ENCODE results near the gene IGLL5. TPM values are rescaled to one million over a fixed set of nuclear protein-coding genes. Genes with fewer than 3 reads are reported as not detected.

Gene IGLL5
- polyA plus RNA-seq = 0.16 TPM
- long read RNA-seq, donor 1 = 0 reads
- long read RNA-seq, donor 2 = 0 reads
- long read RNA-seq, donor 3 = 0 reads
- long read RNA-seq, donor 4 = 0 reads
- long read RNA-seq, donor 5 = 0 reads
- long read RNA-seq, donor 6, partial matches to known transcripts = 0 of 1 reads
- long read RNA-seq, donor 6, other reads (novel, unspliced or antisense) = 0 of 1 reads
- long read RNA-seq, donor 7 = 0 reads
- long read RNA-seq, donor 8 = 0 reads
- long read RNA-seq, donor 9 = 0 reads
- long read RNA-seq, donor 10 = 0 reads
- long read RNA-seq, donor 11 = 0 reads

DNA sequence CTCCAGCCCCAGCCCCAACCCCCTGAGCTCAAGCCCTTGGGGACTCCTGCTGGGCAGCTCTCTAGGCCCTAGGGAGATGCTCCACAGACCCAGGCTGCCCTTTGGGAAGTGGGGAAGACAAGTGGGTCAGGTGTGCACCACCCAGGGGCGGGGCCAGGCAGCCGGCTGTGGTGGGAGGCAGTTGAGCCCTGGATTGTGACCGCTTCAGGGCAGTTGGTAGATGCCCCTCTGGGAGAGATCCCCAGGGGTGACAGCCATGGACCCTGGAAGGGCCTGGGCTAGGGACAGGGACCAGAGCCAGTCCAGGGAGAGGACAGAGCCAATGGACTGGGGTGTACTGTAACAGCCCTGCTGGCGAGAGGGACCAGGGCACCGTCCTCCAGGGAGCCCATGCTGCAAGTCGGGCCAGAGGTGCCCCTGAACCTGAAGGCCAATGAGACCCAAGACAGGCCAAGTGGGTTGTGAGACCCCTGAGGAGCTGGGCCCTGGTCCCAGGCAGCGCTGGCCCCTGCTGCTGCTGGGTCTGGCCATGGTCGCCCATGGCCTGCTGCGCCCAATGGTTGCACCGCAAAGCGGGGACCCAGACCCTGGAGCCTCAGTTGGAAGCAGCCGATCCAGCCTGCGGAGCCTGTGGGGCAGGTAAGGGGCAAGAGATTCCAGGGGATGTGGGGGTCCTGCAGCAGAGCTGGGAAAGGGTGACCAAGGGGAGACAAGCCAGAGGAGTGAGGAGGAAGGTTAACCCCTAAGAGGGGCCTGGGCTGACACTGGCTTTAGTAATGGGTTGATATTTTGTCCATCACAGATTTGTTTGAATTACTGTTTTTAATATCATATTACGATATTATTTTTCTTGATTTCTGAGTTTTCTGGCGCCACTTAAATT, at the start of gene IGLL5:
TSS of gene IGLL5 (plus strand) at position 196 of the 883 bp plus-strand sequence. CDS start at position 434, 238 bp downstream.
- no CpG with 5 or more reads among the region's 15 CpGs for WGBS (ENCODE audit: insufficient coverage, low lambda C conversion rate)
- Histone ChIP-seq H3K4me3 (ENCODE audit: low read length) (no peak within 1 kb of the TSS), H3K36me3 (ENCODE audit: control insufficient read depth, insufficient read depth, low read length) (no peaks in the 10 kb centered on the region), H3K9me3 (ENCODE audit: control insufficient read depth, low read depth, low read length) (no peaks in the 10 kb centered on the region), H3K27me3 (ENCODE audit: control insufficient read depth, insufficient read depth, low read length) (no peaks in the 10 kb centered on the region), H3K27ac (ENCODE audit: low read length) (no peak within 1 kb of the TSS), H3K4me1 (ENCODE audit: control insufficient read depth, insufficient read depth, low read length) (no peaks in the 10 kb centered on the region)
- DNase-seq = no peak

GRCh38 chr22:22838148-22838786, 49.3 kb upstream of the IGLL5 start:
- WGBS (ENCODE audit: insufficient coverage, low lambda C conversion rate) = no CpG with 5 or more reads among the region's 5 CpGs
- no peaks in the 10 kb centered on the region for H3K4me1 ChIP-seq (ENCODE audit: control insufficient read depth, insufficient read depth, low read length)
- no peaks in the 10 kb centered on the region for H3K9me3 ChIP-seq (ENCODE audit: control insufficient read depth, low read depth, low read length)
- no peaks in the 10 kb centered on the region for H3K36me3 ChIP-seq (ENCODE audit: control insufficient read depth, insufficient read depth, low read length)
- H3K27ac ChIP-seq (ENCODE audit: low read length) = no peak overlapping the region
- H3K4me3 ChIP-seq (ENCODE audit: low read length) = no peak overlapping the region
- no peaks in the 10 kb centered on the region for H3K27me3 ChIP-seq (ENCODE audit: control insufficient read depth, insufficient read depth, low read length)
- no peak for DNase-seq

- DNase-seq = no peak
- 100% methylated on average over 1 of the region's 6 CpGs for WGBS (ENCODE audit: insufficient coverage, low lambda C conversion rate)
- Histone ChIP-seq H3K36me3 (ENCODE audit: control insufficient read depth, insufficient read depth, low read length) (no peaks in the 10 kb centered on the region), H3K27ac (ENCODE audit: low read length) (no peak overlapping the region), H3K27me3 (ENCODE audit: control insufficient read depth, insufficient read depth, low read length) (no peaks in the 10 kb centered on the region), H3K4me3 (ENCODE audit: low read length) (no peak overlapping the region), H3K4me1 (ENCODE audit: control insufficient read depth, insufficient read depth, low read length) (no peaks in the 10 kb centered on the region), H3K9me3 (ENCODE audit: control insufficient read depth, low read depth, low read length) (no peaks in the 10 kb centered on the region)
These were observed 47.9 kb upstream of the IGLL5 start for GRCh38 chr22:22839570-22840314.

- no peak overlapping the region for H3K27ac ChIP-seq (ENCODE audit: low read length)
- H3K4me1 ChIP-seq (ENCODE audit: control insufficient read depth, insufficient read depth, low read length) = no peaks in the 10 kb centered on the region
- H3K9me3 ChIP-seq (ENCODE audit: control insufficient read depth, low read depth, low read length) = no peaks in the 10 kb centered on the region
- H3K27me3 ChIP-seq (ENCODE audit: control insufficient read depth, insufficient read depth, low read length) = no peaks in the 10 kb centered on the region
- H3K36me3 ChIP-seq (ENCODE audit: control insufficient read depth, insufficient read depth, low read length) = no peaks in the 10 kb centered on the region
- no peak overlapping the region for H3K4me3 ChIP-seq (ENCODE audit: low read length)
- no peak for DNase-seq
- 80% methylated on average over 1 of the region's 2 CpGs for WGBS (ENCODE audit: insufficient coverage, low lambda C conversion rate)
These were observed 46.8 kb upstream of the IGLL5 start for GRCh38 chr22:22840780-22841179.

- Histone ChIP-seq H3K36me3 (ENCODE audit: control insufficient read depth, insufficient read depth, low read length) (no peaks in the 10 kb centered on the region), H3K4me3 (ENCODE audit: low read length) (no peak overlapping the region), H3K27ac (ENCODE audit: low read length) (no peak overlapping the region), H3K4me1 (ENCODE audit: control insufficient read depth, insufficient read depth, low read length) (no peaks in the 10 kb centered on the region), H3K9me3 (ENCODE audit: control insufficient read depth, low read depth, low read length) (no peaks in the 10 kb centered on the region), H3K27me3 (ENCODE audit: control insufficient read depth, insufficient read depth, low read length) (no peaks in the 10 kb centered on the region)
- no peak for DNase-seq
These were observed 46.0 kb upstream of the IGLL5 start for GRCh38 chr22:22841598-22841997.

- Histone ChIP-seq H3K9me3 (ENCODE audit: control insufficient read depth, low read depth, low read length) (no peaks in the 10 kb centered on the region), H3K27me3 (ENCODE audit: control insufficient read depth, insufficient read depth, low read length) (no peaks in the 10 kb centered on the region), H3K4me3 (ENCODE audit: low read length) (no peak overlapping the region), H3K4me1 (ENCODE audit: control insufficient read depth, insufficient read depth, low read length) (no peaks in the 10 kb centered on the region), H3K36me3 (ENCODE audit: control insufficient read depth, insufficient read depth, low read length) (no peaks in the 10 kb centered on the region), H3K27ac (ENCODE audit: low read length) (no peak overlapping the region)
- DNase-seq = no peak
These were observed 45.5 kb upstream of the IGLL5 start for GRCh38 chr22:22842085-22842484.

DNA sequence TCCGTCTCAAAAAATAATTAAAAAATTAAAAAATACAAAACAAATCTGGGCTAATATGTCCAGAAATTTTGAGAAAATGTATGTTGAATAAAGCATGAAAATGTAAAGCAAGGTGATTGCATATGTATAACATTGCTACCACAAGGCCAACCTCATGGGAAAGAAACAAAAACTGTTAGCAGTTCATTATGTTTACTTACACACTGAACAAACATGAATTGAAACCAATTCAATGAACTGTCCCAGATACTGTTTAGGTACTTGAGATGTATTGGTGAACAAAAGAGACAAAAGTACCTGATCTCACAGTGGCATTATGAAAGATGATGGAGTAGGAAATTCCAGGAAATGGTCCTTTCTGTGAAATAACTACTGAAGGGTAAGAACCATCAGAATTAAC, 43.8 kb upstream of the IGLL5 start:
- Histone ChIP-seq H3K4me3 (ENCODE audit: low read length) (no peak overlapping the region), H3K4me1 (ENCODE audit: control insufficient read depth, insufficient read depth, low read length) (no peaks in the 10 kb centered on the region), H3K27me3 (ENCODE audit: control insufficient read depth, insufficient read depth, low read length) (no peaks in the 10 kb centered on the region), H3K27ac (ENCODE audit: low read length) (no peak overlapping the region), H3K36me3 (ENCODE audit: control insufficient read depth, insufficient read depth, low read length) (no peaks in the 10 kb centered on the region), H3K9me3 (ENCODE audit: control insufficient read depth, low read depth, low read length) (no peaks in the 10 kb centered on the region)
- no peak for DNase-seq
- WGBS (ENCODE audit: insufficient coverage, low lambda C conversion rate) = no CpG with 5 or more reads among the region's 1 CpG

GRCh38 chr22:22847241-22847640, 40.4 kb upstream of the IGLL5 start:
- H3K27me3 ChIP-seq (ENCODE audit: control insufficient read depth, insufficient read depth, low read length) = no peaks in the 10 kb centered on the region
- WGBS (ENCODE audit: insufficient coverage, low lambda C conversion rate) = 17% methylated on average over 1 of the region's 2 CpGs
- no peak overlapping the region for H3K27ac ChIP-seq (ENCODE audit: low read length)
- no peak overlapping the region for H3K4me3 ChIP-seq (ENCODE audit: low read length)
- no peaks in the 10 kb centered on the region for H3K36me3 ChIP-seq (ENCODE audit: control insufficient read depth, insufficient read depth, low read length)
- H3K9me3 ChIP-seq (ENCODE audit: control insufficient read depth, low read depth, low read length) = no peaks in the 10 kb centered on the region
- DNase-seq = no peak
- no peaks in the 10 kb centered on the region for H3K4me1 ChIP-seq (ENCODE audit: control insufficient read depth, insufficient read depth, low read length)

DNA sequence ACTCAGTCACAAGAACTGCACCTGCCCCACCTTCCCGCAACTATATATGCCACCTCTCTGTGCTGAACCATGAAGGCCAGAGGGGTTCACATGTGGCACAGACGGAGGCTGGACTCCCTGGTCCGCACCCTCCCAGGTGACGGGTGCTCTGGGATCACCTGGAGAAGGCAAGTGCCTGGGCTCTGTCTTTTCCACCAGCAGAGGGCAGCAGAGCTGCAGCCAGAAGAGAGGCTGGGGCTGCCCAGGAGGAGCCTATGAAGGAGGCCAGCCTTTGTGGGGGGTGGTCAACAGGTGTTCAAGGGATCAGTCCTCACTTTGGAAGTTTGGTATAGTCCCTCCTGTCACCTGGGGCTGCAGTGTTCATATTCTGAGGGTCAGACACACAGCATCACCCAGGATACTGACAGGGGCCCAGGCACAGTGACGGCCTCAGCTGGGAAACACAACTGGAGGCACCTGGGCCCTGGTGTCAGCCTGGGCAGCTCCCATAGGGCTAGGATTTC, 39.2 kb upstream of the IGLL5 start:
- H3K27me3 ChIP-seq (ENCODE audit: control insufficient read depth, insufficient read depth, low read length) = no peaks in the 10 kb centered on the region
- no CpG with 5 or more reads among the region's 5 CpGs for WGBS (ENCODE audit: insufficient coverage, low lambda C conversion rate)
- H3K4me1 ChIP-seq (ENCODE audit: control insufficient read depth, insufficient read depth, low read length) = no peaks in the 10 kb centered on the region
- no peaks in the 10 kb centered on the region for H3K36me3 ChIP-seq (ENCODE audit: control insufficient read depth, insufficient read depth, low read length)
- no peak overlapping the region for H3K27ac ChIP-seq (ENCODE audit: low read length)
- no peaks in the 10 kb centered on the region for H3K9me3 ChIP-seq (ENCODE audit: control insufficient read depth, low read depth, low read length)
- peak; percentile 51 to 59 for DNase-seq
- no peak overlapping the region for H3K4me3 ChIP-seq (ENCODE audit: low read length)

Data from large intestine (tissue), 12 donors.